DOHH2 (cell line): ENCODE results near the gene H6PD.

Experiments
- H3F3A ChIP-seq: fragments of 200-600 bp; sonication (generic), shearing (Covaris generic); 2 replicates; pipeline ENCODE4 v1.6.0; 2016; ENCODE audit warnings: antibody characterized with exemption, mild to moderate bottlenecking; ENCODE audit not compliant: control insufficient read depth, insufficient read depth
- H3K27ac ChIP-seq: fragments of 200-600 bp; sonication (generic); 2 replicates; pipeline ENCODE4 v1.5.1; 2014; ENCODE audit warnings: low read depth, mild to moderate bottlenecking, low read length, moderate library complexity
- H3K27me3 ChIP-seq: fragments of 200-600 bp; sonication (generic); 2 replicates; pipeline ENCODE4 v1.6.1; 2014; ENCODE audit warnings: mild to moderate bottlenecking, low read length, mixed read lengths; ENCODE audit not compliant: control insufficient read depth
- H3K36me3 ChIP-seq: fragments of 200-600 bp; sonication (generic); 2 replicates; pipeline ENCODE4 v1.6.1; 2014; ENCODE audit warnings: mild to moderate bottlenecking, low read length, moderate library complexity, mixed read lengths; ENCODE audit not compliant: control insufficient read depth
- H3K4me1 ChIP-seq: fragments of 200-600 bp; sonication (generic); 2 replicates; pipeline ENCODE4 v1.6.1; 2014; ENCODE audit warnings: mild to moderate bottlenecking, low read length, mixed read lengths; ENCODE audit not compliant: control insufficient read depth
- H3K4me2 ChIP-seq: fragments of 200-600 bp; sonication (generic); 2 replicates; pipeline ENCODE4 v1.6.0; 2014; ENCODE audit warnings: mild to moderate bottlenecking, low read length, moderate library complexity
- H3K4me3 ChIP-seq: fragments of 200-600 bp; sonication (generic); 2 replicates; pipeline ENCODE4 v1.5.1; 2014; ENCODE audit warnings: mild to moderate bottlenecking, low read length, mixed read lengths
- H3K79me2 ChIP-seq: fragments of 200-600 bp; sonication (generic); 2 replicates; pipeline ENCODE4 v1.6.1; 2014; ENCODE audit warnings: mild to moderate bottlenecking, low read length, mixed read lengths; ENCODE audit not compliant: control insufficient read depth
- H3K9me2 ChIP-seq: fragments of 200-600 bp; sonication (generic); replicated peaks from 2 replicates; pipeline ENCODE4 v1.6.1; 2014; ENCODE audit warnings: mild to moderate bottlenecking, low read length, mixed read lengths; ENCODE audit not compliant: control insufficient read depth
- H3K9me3 ChIP-seq: fragments of 200-600 bp; sonication (generic); 2 replicates; pipeline ENCODE4 v1.6.1; 2014; ENCODE audit warnings: antibody characterized with exemption, low read length, mixed read lengths; ENCODE audit not compliant: control insufficient read depth, insufficient read depth
- H4K20me1 ChIP-seq: fragments of 200-600 bp; sonication (generic); 2 replicates; pipeline ENCODE4 v1.6.0; 2014; ENCODE audit warnings: low read depth, mild to moderate bottlenecking, antibody characterized with exemption, low read length, moderate library complexity; ENCODE audit not compliant: control insufficient read depth, insufficient read depth
- EZH2phosphoT487 ChIP-seq: fragments of 200-600 bp; sonication (generic); IDR thresholded peaks from 2 replicates; pipeline ENCODE4 v1.6.1; 2017; ENCODE audit warnings: borderline replicate concordance, mild to moderate bottlenecking, antibody characterized with exemption, low read length, moderate library complexity, mixed read lengths
- TF ChIP-seq, protein P1 (sequence below): fragments of 200-600 bp; sonication (generic); IDR thresholded peaks from one replicate; pipeline ENCODE4 v1.5.1; 2014; ENCODE audit warnings: antibody characterized with exemption, mild to moderate bottlenecking, low read depth, low read length; ENCODE audit not compliant: poor library complexity, severe bottlenecking

The H6PD gene

DNA sequence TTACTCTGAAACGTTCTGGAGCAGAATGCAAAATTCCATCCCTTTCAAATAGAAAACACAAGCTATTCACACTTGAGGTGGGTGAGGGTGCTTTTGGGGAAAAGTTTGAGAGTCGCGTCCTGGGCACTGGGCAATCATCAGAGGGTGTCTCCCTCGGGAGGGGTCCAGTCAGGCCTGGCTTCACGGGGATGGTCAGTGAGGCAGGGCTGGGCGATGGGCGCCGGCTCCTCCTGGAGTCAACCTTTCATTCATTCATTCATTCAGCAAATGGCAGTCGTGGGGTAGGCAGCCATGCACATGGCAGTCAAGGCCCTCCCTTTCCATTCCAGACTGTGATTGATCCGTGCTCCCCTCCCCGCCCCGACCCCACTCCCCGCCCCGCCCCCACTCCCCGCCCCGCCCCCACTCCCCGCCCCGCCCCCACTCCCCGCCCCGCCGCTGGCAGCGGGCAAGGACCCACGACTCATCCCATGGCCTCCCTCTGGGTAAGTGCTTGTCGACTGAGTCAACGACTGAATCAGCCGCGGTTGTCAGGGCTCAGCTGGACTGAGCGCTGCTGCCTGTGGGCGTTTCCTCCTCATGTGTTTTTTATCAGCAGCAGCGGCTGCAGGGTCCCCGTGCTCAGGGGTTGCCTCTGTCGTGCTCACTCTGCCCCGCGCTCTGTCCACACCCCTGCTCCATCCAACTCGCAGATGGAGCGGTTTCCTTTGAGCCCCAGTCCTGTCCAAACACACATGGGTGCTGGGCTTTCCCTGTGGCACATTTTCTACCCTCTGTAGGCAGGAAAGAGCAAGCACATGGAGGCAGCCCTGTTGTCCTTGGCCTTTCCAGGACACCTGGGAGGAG is 45.7 kb downstream of the H6PD start:
- no peaks in the 10 kb centered on the region for H3K79me2 ChIP-seq
- H4K20me1 ChIP-seq = no peaks in the 10 kb centered on the region
- H3K4me1 ChIP-seq = peaks cover 4% of the 10 kb centered on the region; the same call in 1 of the 2 replicates
- no peaks in the 10 kb centered on the region for H3K9me2 ChIP-seq
- TF ChIP-seq EZH2phosphoT487 = no peak
- TF ChIP-seq, protein P1, sequence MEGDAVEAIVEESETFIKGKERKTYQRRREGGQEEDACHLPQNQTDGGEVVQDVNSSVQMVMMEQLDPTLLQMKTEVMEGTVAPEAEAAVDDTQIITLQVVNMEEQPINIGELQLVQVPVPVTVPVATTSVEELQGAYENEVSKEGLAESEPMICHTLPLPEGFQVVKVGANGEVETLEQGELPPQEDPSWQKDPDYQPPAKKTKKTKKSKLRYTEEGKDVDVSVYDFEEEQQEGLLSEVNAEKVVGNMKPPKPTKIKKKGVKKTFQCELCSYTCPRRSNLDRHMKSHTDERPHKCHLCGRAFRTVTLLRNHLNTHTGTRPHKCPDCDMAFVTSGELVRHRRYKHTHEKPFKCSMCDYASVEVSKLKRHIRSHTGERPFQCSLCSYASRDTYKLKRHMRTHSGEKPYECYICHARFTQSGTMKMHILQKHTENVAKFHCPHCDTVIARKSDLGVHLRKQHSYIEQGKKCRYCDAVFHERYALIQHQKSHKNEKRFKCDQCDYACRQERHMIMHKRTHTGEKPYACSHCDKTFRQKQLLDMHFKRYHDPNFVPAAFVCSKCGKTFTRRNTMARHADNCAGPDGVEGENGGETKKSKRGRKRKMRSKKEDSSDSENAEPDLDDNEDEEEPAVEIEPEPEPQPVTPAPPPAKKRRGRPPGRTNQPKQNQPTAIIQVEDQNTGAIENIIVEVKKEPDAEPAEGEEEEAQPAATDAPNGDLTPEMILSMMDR = no peak
- no peaks in the 10 kb centered on the region for H3K36me3 ChIP-seq
- no peaks in the 10 kb centered on the region for H3F3A ChIP-seq
- H3K4me3 ChIP-seq = no peak overlapping the region
- peaks cover 8% of the 10 kb centered on the region; the same call in 1 of the 2 replicates for H3K27me3 ChIP-seq
- no peak overlapping the region for H3K4me2 ChIP-seq
- no peaks in the 10 kb centered on the region for H3K9me3 ChIP-seq
- H3K27ac ChIP-seq = no peak overlapping the region

DNA sequence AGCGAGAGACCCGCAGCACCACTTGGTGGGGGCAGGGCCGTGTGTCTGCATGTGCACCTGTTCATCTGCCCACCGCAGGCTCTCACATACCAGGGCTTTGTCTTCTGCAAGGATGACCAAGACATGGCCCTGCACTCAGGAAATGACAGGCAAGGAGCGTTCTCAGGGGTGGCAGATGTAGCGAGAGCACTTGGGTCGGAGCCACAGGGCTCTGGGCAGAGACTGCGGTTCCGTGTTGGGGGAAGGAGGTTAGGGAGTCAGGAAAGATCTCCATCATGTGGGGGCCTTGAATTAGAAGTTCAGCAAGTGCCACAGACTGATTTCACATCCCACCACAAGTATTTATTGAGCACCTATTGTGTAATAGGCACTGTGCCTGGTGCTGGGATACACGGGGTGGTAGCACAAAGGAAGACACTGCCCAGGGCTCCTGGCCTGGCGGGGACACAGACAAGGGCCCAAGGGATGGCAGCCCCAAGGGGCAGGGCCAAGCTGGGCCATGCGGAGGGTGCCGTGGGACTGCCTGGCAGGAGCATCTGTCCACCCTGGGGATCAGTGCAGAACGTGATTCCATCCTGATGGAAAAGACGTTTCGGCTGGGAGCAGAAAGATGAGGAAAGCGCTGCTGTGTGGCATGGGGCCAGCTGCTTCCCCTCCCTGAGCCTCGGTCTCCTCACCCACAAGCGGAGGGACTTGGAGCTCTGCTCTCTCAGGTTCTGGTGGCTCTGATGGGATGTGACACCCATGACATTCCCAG is 46.7 kb downstream of the H6PD start:
- Histone ChIP-seq H3K9me2 (no peaks in the 10 kb centered on the region), H3K9me3 (0 out of 2 replicates have a peak, but pooled peaks cover 2% of the 10 kb centered on the region), H3K27ac (no peak overlapping the region), H3K4me1 (peaks cover 4% of the 10 kb centered on the region; the same call in 1 of the 2 replicates), H3K36me3 (no peaks in the 10 kb centered on the region), H3K27me3 (peaks cover 4% of the 10 kb centered on the region; the same call in 1 of the 2 replicates), H4K20me1 (no peaks in the 10 kb centered on the region), H3K4me3 (no peak overlapping the region), H3K4me2 (no peak overlapping the region), H3K79me2 (no peaks in the 10 kb centered on the region), H3F3A (no peaks in the 10 kb centered on the region)
- TF ChIP-seq, protein P1 = no peak

DNA sequence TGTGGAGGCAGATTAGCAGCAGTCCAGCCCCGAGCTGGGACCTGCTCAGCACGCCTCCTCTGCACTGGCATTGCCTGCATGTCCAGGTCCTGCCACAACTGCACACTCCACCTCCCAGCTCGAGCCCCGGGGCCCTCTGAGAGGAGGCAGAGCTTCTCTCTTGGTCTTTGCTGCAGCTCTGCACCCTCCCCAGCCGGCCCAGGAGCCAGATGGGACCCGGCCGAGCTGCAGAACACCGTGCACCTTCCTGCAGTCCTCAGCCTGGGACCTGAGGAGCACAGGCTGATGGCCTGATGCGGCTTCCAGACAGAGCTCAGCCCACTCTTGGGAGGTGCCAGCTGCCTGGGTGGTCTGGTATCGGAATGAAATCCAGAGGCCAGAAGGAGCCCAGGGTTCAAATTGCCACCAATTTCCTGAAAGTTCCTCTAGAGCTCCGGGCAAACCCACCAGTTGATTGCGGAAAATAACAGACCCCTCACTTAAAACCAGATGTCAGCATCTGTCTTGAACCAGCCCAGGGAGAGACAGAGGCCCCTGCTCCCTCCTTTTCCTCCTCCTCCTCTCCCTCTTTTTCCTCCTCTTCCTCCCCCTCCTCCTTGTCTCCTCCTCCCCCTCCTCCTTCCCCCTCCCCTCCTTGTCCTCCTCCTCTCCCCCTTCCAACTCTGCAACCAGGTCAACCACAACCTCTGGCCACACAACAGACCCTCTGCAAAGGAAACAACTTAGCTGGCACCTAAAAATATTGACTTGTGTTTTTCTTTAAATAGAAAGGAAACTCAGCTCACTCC is 47.5 kb downstream of the H6PD start:
- Histone ChIP-seq H3K79me2 (no peaks in the 10 kb centered on the region), H3K4me1 (peaks cover 4% of the 10 kb centered on the region; the same call in 1 of the 2 replicates), H3K4me2 (no peak overlapping the region), H4K20me1 (no peaks in the 10 kb centered on the region), H3F3A (no peaks in the 10 kb centered on the region), H3K27me3 (peaks cover 4% of the 10 kb centered on the region; the same call in 1 of the 2 replicates), H3K9me2 (no peaks in the 10 kb centered on the region), H3K36me3 (no peaks in the 10 kb centered on the region), H3K9me3 (peaks cover 8% of the 10 kb centered on the region), H3K27ac (no peak overlapping the region), H3K4me3 (no peak overlapping the region)
- TF ChIP-seq, protein P1 = no peak
